ENCODE measurements around the gene UBXN10.
A peak's percentile ranks its signal among the peaks of the same experiment; 100 is the strongest.

The UBXN10 gene

GRCh38 chr1:20182415-20182814 is 3.5 kb upstream of the UBXN10 start:
- DNase-seq, result no peak

- DNase-seq, result no peak
Observed at GRCh38 chr1:20183035-20183434, 2.9 kb upstream of the UBXN10 start.

GRCh38 chr1:20183616-20184271 is 2.2 kb upstream of the UBXN10 start:
- DNase-seq, result no peak

DNA sequence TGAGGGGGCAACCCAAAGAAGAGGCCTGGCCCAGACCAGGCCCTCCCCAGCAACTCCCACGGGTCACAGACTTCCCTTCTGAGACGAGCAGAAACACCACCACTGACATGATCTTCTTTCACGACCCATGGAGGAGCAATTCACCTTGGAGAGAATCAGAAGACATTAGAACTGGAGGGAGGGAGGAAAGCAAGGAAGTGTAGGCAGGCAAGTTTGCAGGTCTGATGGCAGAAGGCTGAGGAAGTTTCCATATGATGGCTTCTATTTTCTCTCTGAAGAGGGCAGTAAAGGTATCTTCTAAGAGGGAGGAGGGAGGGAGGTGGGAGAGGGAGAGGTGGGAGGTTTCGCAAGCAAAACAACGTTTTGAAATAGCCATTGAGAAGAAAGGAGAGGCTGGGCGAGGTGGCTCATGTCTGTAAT is 1.4 kb upstream of the UBXN10 start:
- no peak for DNase-seq

DNA sequence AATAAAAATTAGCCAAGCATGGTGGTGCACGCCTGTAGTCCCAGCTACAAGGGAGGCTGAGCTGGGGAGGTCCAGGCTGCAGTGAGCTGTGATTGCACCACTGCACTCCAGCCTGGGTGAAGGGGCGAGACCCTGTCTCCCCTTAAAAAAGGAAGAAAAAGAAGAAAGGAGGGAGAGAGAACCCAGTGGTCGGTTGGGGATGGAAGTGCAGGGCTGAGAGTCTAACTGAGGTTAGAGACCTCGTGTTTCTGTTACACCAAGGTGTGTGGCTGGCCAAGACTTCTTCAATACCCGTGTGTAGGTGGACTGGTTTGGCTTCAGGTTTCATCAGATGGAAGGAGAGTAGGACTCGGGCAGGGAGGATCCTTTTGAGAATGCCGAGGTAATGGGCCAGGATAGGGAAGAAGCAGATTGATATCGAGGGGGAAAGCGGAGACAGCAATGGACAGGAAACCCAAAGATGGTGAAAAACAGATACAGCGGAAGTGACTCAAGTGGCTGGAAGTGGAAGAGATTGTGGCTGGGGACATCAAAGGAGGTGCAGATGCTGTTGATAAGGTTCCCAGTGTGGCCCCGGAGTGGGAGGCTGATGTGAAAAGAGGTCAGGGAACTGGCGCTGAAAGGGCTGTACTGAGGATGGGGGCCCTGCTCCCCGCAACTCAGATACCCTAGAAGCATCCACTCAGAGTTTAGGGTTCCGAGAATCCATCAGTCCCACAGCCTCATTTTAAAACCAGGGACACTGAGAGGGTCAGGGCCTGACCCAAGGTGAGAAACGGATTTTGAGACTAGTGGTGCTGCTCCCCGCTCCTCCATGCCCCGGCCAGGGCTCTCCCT is 681 bp upstream of the UBXN10 start:
- DNase-seq, result no peak

- peak in 21 of 56 donors; percentile 7 to 74 (median 46) for DNase-seq
Observed at GRCh38 chr1:20187103-20187812, 1.4 kb downstream of the UBXN10 start.

DNA sequence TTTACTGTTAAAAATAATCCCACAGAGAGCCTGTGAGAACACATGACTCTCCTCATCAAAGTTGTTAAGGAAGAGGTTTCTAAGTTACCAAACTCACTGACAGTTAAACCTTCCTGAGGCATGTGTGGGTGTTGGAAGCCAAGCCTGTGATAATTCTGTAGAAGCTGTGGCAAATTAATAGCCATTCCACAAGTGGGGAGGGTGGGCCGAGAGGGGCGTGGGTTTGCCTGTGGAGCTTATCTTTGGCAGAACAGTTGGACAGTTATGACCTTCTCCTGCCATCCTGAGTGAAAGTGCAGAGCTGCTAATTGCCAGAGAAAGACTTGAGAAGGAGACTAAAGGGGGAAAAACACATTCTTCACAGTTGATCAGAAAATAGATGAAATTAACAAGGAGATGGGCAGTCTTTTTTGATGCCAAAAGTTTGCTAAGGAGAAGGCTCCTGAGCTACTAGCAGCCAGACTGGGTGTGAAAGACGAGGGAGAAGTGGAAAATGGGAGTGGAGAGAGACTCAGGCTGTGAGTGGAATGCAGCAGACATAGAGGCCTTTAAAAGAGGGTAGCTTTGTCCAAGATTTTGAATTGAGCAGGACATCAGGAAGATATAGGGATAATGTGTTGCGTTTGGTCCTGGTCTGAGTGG is 2.0 kb downstream of the UBXN10 start:
- DNase-seq, result peak in 11 of 56 donors; percentile 13 to 72 (median 32)

GRCh38 chr1:20188455-20188817 is 2.5 kb downstream of the UBXN10 start:
- DNase-seq, result no peak

DNA sequence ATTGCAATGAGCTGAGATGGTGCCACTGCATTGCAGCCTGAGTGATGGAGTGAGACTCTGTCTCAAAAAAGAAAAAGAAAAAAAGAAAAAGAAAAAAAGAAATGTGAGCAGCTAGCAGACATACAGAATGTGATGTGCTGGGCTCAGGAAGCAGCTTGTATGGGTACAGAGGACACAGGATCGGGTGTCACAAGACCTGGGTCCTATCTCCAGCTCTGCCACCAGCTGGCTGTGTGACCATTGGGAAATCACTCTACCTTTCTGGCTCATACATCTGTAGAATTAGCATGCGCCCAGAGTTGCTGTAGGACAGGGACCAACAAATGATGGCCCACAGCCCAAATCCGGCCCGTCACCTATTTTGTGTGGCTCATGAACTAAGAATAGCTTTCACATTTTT is 3.8 kb downstream of the UBXN10 start:
- no peak for DNase-seq

GRCh38 chr1:20190256-20191160 is 4.6 kb downstream of the UBXN10 start:
- no peak for DNase-seq

- DNase-seq, result no peak
Observed at GRCh38 chr1:20191266-20191825, 5.5 kb downstream of the UBXN10 start.

DNA sequence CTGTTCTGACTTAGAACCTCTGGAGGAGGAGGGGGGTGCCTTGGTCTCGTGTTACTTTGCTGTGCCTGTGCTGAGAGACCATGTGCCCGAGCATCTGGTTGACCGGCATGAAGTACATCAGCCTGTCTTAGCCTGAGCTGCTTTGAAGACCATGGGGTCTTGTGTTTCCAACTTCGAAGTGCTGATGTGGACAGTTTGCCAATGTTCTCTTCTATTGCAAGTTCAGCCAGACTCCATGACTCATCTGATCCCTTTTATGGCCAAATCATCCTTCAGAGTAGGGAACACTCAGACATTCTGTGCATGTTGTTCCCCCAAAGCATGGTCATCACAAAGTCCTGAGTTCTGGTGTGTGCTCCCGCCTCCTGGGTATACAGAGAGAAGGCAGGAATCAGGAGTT is 6.5 kb downstream of the UBXN10 start:
- no peak for DNase-seq

DNA sequence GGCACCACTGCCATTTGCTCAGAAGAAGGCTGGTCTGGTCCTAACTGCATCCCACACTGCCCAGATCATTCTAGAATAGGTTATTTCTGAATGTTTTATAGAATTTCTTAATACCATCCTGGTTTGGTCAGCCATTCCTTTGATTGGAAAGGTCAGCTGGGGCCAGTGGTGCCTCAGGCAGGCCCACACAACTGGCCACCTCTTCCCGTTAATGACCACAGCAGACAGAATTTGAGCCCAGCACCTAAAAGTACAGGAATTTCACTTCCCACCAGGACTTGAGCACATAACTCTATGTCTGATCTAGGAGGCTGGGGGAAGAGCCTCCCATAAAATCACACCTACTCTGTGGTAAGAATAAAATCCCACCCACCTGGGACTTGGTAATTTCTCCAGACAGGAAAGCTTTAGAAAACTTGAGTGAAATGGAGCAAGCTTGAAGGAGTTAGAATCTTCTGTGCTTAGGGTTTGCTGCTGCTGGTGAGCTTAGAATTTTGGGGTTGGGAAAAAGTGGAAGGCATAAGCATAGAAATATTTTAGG is 7.0 kb downstream of the UBXN10 start:
- no peak for DNase-seq

- no peak for DNase-seq
Observed at GRCh38 chr1:20194224-20194623, 8.3 kb downstream of the UBXN10 start.

DNA sequence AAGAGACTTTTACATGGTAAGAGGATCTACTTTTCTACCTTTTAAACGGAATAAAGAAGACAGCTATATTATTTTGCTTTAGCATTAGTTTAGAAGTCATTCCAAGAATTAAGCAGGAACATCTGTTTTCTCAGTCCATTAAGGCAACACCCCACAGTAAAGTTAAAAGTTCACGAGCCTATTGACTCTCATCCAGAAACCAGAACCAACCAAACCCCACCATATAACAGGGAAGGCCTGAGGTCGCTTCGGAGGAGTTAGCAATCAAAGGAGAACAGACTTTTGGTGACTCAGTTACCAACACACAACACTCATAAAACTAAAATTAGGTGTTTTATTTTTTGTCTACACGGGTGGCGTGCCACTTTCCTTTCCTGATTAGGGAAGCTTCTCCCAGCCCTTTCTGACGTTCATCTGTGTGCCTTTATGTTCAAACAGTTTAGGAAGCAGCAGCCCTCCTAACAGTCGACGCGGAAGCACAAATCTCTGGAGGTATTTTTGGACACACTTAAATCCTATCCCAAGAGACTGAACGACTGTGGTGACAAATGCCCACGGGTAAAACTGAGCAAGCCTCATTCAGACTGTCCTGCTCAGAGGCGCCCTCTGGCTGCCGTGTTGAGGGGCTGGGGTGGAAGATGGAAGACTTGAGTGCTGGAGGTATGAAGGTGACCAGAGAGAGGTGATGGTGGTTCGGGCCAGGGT is 9.0 kb downstream of the UBXN10 start:
- DNase-seq, result peak in 32 of 56 donors; percentile 14 to 64 (median 28)

DNA sequence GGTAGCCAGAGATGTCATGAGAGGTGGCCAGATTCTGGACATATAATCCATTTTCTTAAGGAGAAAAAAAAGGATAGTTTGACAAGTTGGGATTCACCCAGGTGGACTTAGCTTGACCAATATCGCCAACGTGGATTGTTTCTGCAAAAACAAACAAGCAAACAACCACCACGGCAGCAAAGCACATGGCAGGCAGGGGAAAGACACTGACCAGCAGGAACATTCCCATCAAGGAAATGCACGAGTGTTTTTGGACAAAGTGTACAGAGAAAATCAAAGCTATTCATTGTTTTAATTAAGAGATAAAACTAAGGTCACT is 9.5 kb downstream of the UBXN10 start:
- no peak for DNase-seq

GRCh38 chr1:20197329-20197791 is 11.5 kb downstream of the UBXN10 start:
- DNase-seq, result no peak

- no peak for DNase-seq
Observed at GRCh38 chr1:20198296-20198695, 12.4 kb downstream of the UBXN10 start.

- no peak for DNase-seq
Observed at GRCh38 chr1:20198918-20199317, 13.0 kb downstream of the UBXN10 start.

Data from amygdala (tissue), 56 donors.